GM19351 (cell line): ENCODE results near the gene LRIG1.

Source experiments
- ATAC-seq: cut with Tn5 transposase; IDR thresholded peaks from one replicate; pipeline ENCODE4 v1.9.1; 2021; ENCODE audit warnings: mild to moderate bottlenecking, moderate library complexity; ENCODE audit not compliant: unreplicated experiment

LRIG1 gene

GRCh38 chr3:66406163-66406562 lies 94.7 kb downstream of the LRIG1 start:
- ATAC-seq: no peak

- ATAC-seq: no peak
Observed at GRCh38 chr3:66405701-66406091, 95.1 kb downstream of the LRIG1 start.

GRCh38 chr3:66404903-66405700 lies 95.7 kb downstream of the LRIG1 start:
- no peak for ATAC-seq

- no peak for ATAC-seq
Observed at GRCh38 chr3:66404197-66404596, 96.6 kb downstream of the LRIG1 start.

- ATAC-seq: no peak
Observed at GRCh38 chr3:66403323-66403990, 97.4 kb downstream of the LRIG1 start.

GRCh38 chr3:66402596-66403290 lies 98.1 kb downstream of the LRIG1 start:
- no peak for ATAC-seq

- ATAC-seq: no peak
Observed at GRCh38 chr3:66401675-66402491, 98.9 kb downstream of the LRIG1 start.

GRCh38 chr3:66401157-66401550 lies 99.7 kb downstream of the LRIG1 start:
- no peak for ATAC-seq

- no peak for ATAC-seq
Observed at GRCh38 chr3:66400411-66401156, 100.2 kb downstream of the LRIG1 start.

GRCh38 chr3:66399529-66400232 lies 101.1 kb downstream of the LRIG1 start:
- no peak for ATAC-seq

GRCh38 chr3:66398228-66399025 lies 102.4 kb downstream of the LRIG1 start:
- no peak for ATAC-seq

- ATAC-seq: no peak
Observed at GRCh38 chr3:66397745-66398144, 103.1 kb downstream of the LRIG1 start.

GRCh38 chr3:66396888-66397287 lies 103.9 kb downstream of the LRIG1 start:
- no peak for ATAC-seq

GRCh38 chr3:66396161-66396760 lies 104.6 kb downstream of the LRIG1 start:
- ATAC-seq: no peak

GRCh38 chr3:66395635-66396034 lies 105.2 kb downstream of the LRIG1 start:
- no peak for ATAC-seq

GRCh38 chr3:66394753-66395249 lies 106.0 kb downstream of the LRIG1 start:
- ATAC-seq: no peak

- ATAC-seq: no peak
Observed at GRCh38 chr3:66394019-66394752, 106.6 kb downstream of the LRIG1 start.
